Measurements from ENCODE around the gene SFXN4.
A peak's percentile ranks its signal among the peaks of the same experiment; 100 is the strongest.

DNA sequence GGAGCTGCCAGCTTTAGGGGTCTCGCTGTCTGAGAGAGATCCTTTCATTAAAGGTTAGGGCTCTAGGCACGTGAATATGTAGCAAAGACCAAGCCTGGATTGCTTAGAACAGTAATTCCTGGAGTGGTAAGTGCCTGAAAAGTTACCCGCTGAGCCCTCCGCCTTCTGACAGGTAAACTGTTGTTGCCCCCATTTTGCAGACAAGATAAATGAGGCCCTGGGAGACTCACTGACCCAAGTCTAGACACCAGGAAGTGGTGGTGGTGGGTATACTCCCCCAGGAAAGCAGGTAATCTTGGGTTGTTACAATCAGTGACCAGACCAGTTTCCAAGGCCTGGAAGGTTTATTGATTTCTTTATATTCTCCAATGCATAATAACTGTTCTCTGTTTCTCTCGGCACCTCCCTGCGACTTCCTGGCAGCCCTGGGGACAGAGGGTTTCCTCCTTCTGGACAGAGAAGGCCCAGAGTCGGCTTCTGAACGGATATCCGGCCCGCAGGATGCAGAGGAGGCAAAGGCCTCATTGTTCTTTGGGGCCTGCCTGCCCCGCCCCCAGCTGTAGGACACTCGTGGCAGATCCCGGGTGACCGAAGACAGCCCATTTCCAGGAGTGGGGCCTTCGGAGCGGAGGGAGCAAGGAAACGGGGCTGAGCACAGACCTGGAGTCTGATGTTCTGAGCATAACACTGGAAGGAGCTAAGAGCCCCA, 40.5 kb upstream of the SFXN4 start:
- TF ChIP-seq, protein P1, sequence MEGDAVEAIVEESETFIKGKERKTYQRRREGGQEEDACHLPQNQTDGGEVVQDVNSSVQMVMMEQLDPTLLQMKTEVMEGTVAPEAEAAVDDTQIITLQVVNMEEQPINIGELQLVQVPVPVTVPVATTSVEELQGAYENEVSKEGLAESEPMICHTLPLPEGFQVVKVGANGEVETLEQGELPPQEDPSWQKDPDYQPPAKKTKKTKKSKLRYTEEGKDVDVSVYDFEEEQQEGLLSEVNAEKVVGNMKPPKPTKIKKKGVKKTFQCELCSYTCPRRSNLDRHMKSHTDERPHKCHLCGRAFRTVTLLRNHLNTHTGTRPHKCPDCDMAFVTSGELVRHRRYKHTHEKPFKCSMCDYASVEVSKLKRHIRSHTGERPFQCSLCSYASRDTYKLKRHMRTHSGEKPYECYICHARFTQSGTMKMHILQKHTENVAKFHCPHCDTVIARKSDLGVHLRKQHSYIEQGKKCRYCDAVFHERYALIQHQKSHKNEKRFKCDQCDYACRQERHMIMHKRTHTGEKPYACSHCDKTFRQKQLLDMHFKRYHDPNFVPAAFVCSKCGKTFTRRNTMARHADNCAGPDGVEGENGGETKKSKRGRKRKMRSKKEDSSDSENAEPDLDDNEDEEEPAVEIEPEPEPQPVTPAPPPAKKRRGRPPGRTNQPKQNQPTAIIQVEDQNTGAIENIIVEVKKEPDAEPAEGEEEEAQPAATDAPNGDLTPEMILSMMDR (IDR thresholded peaks at IDR 0.05): no peak
- TF ChIP-seq POLR2A (IDR thresholded peaks at IDR 0.05): peak in 2 of 3 donors; percentile 12 to 31

Data from body of pancreas (tissue), 4 donors.